ENCODE measurements around the gene DHRSX. TPM values are rescaled to one million over a fixed set of nuclear protein-coding genes. Genes with fewer than 3 reads are reported as not detected.
"Not testable (repeated sequence)": the region's sequence is repeated elsewhere in the genome, so short reads cannot be mapped to it uniquely, and the experiment has no call there.

The DHRSX gene
- total RNA-seq, 1 donor from 2014 or later = 65.4 TPM

- Mint-ChIP-seq H3K27me3 (no peaks in the 10 kb centered on the region), H3K4me3 (ENCODE audit: low read depth) (no peak overlapping the region), H3K27ac (no peak overlapping the region), H3K4me1 (ENCODE audit: low read depth) (peaks cover 2% of the 10 kb centered on the region), H3K36me3 (ENCODE audit: insufficient read depth) (peaks cover 27% of the 10 kb centered on the region), H3K9me3 (ENCODE audit: low read depth) (peaks cover 12% of the 10 kb centered on the region)
- DNase-seq (ENCODE audit: low spot score, unreplicated experiment) = no peak
- TF ChIP-seq CTCF (IDR thresholded peaks at IDR 0.05; ENCODE audit: unreplicated experiment) = no peak
Measured at GRCh38 chrX:2383144-2383543, 117.6 kb downstream of the DHRSX start.

GRCh38 chrX:2382433-2383048 is 118.2 kb downstream of the DHRSX start:
- H3K4me1 Mint-ChIP-seq (ENCODE audit: low read depth); H3K4me3 Mint-ChIP-seq (ENCODE audit: low read depth); H3K27ac Mint-ChIP-seq; DNase-seq (ENCODE audit: low spot score, unreplicated experiment); H3K27me3 Mint-ChIP-seq: not testable (repeated sequence)
- H3K36me3 Mint-ChIP-seq (ENCODE audit: insufficient read depth) = peaks cover 30% of the 10 kb centered on the region
- peaks cover 15% of the 10 kb centered on the region for H3K9me3 Mint-ChIP-seq (ENCODE audit: low read depth)

- no peaks in the 10 kb centered on the region for H3K4me1 Mint-ChIP-seq (ENCODE audit: low read depth)
- no peaks in the 10 kb centered on the region for H3K27me3 Mint-ChIP-seq
- H3K4me3 Mint-ChIP-seq (ENCODE audit: low read depth) = no peak overlapping the region
- no peak overlapping the region for H3K27ac Mint-ChIP-seq
- no peak for DNase-seq (ENCODE audit: low spot score, unreplicated experiment)
- TF ChIP-seq CTCF (IDR thresholded peaks at IDR 0.05; ENCODE audit: unreplicated experiment) = no peak
- peaks cover 24% of the 10 kb centered on the region for H3K9me3 Mint-ChIP-seq (ENCODE audit: low read depth)
- peaks cover 47% of the 10 kb centered on the region for H3K36me3 Mint-ChIP-seq (ENCODE audit: insufficient read depth)
Measured at GRCh38 chrX:2376166-2376565, 124.6 kb downstream of the DHRSX start.

- peaks cover 43% of the 10 kb centered on the region for H3K36me3 Mint-ChIP-seq (ENCODE audit: insufficient read depth)
Measured at GRCh38 chrX:2374086-2374485, 126.7 kb downstream of the DHRSX start.

GRCh38 chrX:2373615-2374014 is 127.2 kb downstream of the DHRSX start:
- Mint-ChIP-seq H3K9me3 (ENCODE audit: low read depth) (peaks cover 14% of the 10 kb centered on the region), H3K27ac (no peak overlapping the region), H3K4me3 (ENCODE audit: low read depth) (no peak overlapping the region), H3K36me3 (ENCODE audit: insufficient read depth) (peaks cover 40% of the 10 kb centered on the region), H3K27me3 (no peaks in the 10 kb centered on the region), H3K4me1 (ENCODE audit: low read depth) (peaks cover 1% of the 10 kb centered on the region)
- TF ChIP-seq CTCF (IDR thresholded peaks at IDR 0.05; ENCODE audit: unreplicated experiment) = no peak
- no peak for DNase-seq (ENCODE audit: low spot score, unreplicated experiment)

More at GRCh38 chrX:2374086-2374485, 126.7 kb downstream of the DHRSX start:
- no peak for TF ChIP-seq CTCF (IDR thresholded peaks at IDR 0.05; ENCODE audit: unreplicated experiment)
- Mint-ChIP-seq H3K9me3 (ENCODE audit: low read depth) (peaks cover 17% of the 10 kb centered on the region), H3K4me1 (ENCODE audit: low read depth) (peaks cover 1% of the 10 kb centered on the region), H3K27ac (no peak overlapping the region), H3K4me3 (ENCODE audit: low read depth) (no peak overlapping the region), H3K27me3 (no peaks in the 10 kb centered on the region)
- DNase-seq (ENCODE audit: low spot score, unreplicated experiment) = no peak

GRCh38 chrX:2371026-2371711 is 129.6 kb downstream of the DHRSX start:
- no peak for DNase-seq (ENCODE audit: low spot score, unreplicated experiment)
- Mint-ChIP-seq H3K36me3 (ENCODE audit: insufficient read depth) (peaks cover 26% of the 10 kb centered on the region), H3K4me3 (ENCODE audit: low read depth) (no peak overlapping the region), H3K9me3 (ENCODE audit: low read depth) (peaks cover 3% of the 10 kb centered on the region), H3K27ac (no peak overlapping the region), H3K27me3 (no peaks in the 10 kb centered on the region), H3K4me1 (ENCODE audit: low read depth) (peaks cover 1% of the 10 kb centered on the region)
- no peak for TF ChIP-seq CTCF (IDR thresholded peaks at IDR 0.05; ENCODE audit: unreplicated experiment)

Data from progenitor cell of endocrine pancreas (in vitro differentiated cells).